Stimulated activated CD4-positive, alpha-beta T cell treated with anti-CD3 and anti-CD28 coated beads, TNF-alpha, amount 100 ng/mL, for 1 hour (primary cell): ENCODE data around the gene LIMCH1.
"Not testable (repeated sequence)": the region's sequence is repeated elsewhere in the genome, so short reads cannot be mapped to it uniquely, and the experiment has no call there.

ENCODE experiments used
- DNase-seq, 3 donors: peaks; one replicate each; pipeline ENCODE4 v3.0.0-alpha.2; 2020; ENCODE audit warnings: low read depth in 3 of 3, low spot score in 1 of 3

The LIMCH1 gene

DNA sequence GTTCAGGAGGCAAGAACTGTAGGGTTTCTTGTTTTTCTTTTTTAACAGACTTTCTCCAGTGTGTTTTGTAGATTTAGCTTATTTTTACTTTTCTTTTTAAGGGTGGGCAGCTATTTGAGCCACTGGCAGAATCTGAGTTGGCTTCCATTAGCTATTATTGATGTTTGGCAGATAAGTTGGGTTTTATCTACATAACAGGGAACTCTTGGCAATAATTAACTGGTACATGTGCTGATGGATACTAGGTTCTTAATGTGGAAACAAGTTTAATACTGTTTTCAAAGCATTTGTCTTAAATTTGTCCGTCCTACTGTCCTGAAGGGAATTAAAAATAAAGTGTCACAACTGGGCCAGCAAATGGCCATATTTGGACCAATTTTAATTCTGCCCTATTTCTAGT is 130.1 kb downstream of the LIMCH1 start:
- DNase-seq = no peak

DNA sequence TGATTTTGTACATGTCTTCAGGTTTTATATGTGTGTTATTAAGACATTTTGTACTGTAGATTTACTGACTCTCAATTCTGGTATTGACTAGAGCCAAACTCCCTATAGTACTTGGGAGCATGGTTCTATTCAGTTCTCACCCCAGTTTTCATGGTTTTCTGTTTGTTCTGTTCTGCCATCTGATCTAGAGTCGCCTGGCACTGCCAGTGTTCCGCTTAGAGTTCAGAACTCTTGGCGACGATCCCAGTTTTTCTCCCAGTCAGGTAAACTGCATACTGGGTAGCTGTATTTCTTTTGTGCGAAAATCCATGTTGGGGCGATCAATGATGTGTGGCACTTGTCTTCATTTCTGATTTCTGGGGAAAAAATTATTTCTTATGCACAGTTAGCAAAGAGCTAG is 132.6 kb downstream of the LIMCH1 start:
- no peak for DNase-seq

DNA sequence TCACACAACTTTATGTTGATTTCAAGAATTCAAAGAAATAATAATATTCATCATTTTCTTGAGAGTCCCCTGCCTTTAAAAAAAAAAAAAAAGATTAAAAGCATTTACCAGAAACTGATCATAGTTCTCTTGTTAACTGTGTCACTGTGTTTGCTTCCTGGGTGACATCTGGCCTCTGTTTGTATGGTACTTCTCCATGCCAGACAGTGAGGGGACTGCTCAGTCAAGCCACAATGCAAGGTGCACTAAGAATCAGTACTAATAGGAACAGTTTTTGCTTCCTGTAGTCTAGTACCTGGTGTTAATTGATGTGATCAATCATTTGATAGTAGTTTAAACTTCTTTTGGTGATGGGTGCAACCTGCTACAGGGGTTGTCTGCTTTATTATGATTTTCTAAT is 133.0 kb downstream of the LIMCH1 start:
- DNase-seq = no peak

DNA sequence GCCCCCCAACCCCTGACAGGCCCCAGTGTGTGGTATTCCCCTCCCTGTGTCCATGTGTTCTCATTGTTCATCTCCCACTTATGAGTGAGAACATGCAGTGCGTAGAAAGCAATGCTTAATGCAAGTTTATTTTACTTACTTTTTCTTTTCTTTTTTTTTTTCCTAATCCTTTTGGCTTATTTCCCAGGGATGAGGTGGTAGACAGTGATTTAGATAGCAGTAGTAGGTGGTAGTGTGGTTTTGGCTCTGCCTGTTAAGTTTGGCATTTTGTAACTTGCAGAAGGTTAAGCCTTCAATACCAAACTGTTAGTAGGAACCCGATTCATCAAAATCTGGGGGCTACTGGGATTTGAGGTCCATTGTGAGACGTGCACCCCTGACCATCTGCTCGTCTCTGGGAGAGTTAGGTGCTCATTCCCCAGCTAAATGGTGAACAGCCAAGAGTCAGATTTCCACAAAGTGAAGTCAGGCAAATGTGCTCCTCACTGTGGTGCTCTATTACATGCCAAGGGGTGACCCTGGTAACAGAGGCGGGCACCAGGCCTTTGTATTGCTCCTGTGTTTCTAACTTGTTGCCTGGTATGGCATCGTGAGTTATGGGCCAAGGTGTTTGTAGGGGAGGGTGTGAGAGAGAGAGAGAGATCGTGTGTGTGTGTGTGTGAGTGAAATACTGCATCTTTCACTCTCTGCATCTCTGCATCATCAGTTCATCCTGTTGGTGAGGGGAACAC is 140.3 kb downstream of the LIMCH1 start:
- no peak for DNase-seq

DNA sequence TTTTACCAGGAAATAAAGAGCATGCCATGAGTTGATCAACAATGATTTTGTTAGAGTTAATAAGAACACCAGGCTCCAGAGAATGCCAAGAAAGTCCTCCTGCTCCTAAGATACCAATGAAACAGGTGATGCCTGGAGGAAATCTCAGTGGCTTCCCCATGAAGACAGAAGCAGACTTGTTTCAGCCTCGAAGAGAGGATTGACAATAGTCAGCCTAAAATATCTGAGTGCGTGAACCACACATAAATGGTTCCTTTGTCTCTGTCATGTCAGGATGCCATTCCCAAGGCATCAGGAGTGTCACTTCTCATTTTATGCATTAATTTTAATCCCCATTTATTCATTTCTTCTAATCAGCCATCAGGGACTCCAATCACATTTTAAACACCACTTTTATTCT is 141.0 kb downstream of the LIMCH1 start:
- no peak for DNase-seq

DNA sequence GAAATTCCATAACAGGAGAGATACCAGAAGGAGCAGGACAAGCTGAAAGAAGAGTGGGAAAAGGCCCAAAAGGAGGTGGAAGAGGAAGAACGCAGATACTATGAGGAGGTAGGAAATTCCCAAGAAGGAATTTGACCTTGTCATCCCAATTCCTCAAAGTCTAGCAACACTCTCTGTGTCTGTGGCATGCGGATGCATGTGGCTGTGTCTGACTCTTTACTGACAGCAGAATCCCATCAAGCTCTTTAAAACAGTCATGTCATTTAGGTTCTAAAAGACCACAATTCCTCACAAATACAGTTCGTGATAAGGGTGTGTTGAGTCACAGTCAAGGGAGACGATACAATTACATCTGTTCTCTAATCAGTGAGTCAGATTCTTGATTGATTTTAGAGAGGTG is 142.0 kb downstream of the LIMCH1 start:
- no peak for DNase-seq

DNA sequence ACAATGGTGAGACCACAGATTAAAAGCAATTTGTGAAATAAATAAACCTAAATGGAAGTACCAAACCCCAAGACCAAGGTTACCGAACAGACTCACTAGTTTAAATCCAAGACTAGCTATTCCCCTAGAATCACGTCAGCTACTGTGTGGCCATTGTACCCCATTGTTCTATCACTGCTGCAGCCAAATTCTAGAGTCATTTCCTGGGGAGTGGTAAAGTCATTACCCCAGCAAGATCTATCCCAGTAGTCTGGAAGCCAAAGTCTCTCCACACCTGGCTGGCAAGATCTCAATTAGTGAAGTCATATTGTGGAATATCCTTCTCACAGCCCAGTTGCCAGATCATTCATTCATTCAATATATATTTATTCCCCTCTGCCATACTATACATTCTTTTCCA is 143.1 kb downstream of the LIMCH1 start:
- DNase-seq = no peak

DNA sequence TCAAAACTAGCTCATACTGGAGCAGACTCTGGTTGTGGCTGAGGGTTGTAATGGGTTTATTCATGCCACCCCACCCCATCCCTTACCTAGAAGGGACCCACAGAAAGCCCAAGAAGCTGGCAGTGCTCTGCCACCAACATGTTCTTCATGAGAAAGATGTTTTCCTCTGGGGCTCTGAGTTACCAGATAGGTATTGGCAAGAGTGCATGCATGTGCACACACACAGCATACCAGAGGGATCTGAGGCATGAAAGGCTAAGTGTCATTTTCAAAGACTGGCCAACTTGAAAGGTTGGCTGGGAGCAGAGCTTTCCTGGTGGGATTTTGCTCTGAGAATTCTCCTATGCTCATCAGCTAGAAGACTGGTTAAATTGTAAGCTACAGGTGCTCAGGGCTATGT is 145.4 kb downstream of the LIMCH1 start:
- DNase-seq = no peak

DNA sequence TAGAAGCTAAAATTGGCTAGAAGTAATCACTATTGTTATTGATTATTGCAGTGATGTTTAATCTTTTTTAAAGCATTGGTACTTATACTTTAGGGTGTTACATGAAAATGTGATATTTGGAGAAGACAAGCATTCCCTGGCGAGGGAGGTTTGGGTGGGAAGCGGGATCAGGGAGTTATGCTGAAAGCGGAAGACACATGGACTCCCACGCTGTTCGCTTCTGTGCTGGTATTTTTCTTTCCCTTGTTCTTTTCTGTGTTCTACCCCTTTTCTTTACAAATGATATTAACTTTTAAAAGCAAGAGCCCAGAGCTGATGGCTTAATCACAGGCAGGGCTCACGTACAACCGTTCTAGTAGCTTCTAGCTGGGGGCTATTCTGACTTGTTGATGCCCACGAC is 148.9 kb downstream of the LIMCH1 start:
- DNase-seq = no peak

DNA sequence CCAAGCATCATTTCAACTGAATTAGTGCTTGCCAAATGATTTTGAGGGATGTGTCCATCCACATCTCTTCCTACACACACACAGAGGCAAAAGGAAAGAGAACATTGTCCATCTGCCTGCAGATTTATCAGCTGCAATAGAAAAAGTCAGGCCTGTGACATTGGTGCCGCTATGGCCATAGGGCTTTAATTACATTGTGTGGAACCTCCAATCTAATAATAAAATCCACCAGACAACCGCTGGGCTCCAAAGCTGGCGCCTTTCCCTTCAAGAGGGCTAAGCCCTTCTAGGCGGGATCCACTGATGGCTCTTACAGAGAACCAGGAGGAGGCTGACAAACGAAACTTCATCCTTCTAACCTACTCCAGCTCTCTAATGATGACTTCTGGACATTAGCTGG is 150.0 kb downstream of the LIMCH1 start:
- no peak for DNase-seq

DNA sequence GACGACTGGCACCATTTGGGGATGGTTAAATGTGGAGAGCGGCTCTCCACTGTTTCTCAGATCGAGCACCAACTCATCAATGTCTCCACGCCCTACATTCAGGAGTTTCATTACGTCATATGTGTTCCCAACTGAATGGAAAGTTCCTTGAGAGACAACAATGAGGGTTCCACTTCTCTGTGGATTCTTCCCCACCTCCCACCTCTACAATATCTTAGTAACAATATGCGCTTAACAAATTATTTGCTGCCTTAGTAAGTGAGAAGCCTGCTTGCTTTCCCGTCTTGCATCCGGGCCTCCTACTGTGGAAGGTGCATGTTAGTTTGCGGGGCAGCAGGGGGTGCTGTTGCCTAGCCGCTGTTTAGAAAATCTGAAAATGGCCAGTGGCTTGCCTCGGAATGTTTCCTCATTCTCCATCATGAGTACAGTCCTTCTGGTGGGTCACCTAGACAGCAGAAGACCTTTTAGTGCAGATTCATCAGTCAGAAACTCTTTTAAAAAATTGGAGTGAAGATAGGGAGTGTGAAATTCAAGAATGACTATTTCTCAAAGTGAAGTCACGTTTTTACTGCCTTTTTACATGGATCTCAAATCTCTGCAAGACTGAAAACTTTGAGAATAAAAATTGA is 154.9 kb downstream of the LIMCH1 start:
- peak in 1 of 3 donors; percentile 1 for DNase-seq

DNA sequence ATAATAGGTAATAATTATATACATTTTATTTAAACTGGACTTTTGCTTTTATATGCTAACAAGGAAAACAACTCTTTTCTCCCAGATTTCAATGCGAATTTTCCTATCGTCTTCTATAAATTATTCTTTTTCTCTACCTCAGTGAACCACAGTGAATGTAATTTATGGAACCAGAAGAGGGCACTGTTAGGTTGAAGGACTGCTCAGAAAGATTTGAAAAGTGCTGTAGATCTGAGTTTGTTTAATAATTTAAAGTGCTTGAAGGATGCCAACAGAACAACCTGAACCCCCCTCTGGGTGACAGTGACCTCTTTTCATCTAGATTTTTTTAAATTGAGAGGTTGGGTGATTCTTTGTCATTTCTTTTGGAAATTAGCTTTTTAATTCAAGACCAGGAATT is 155.7 kb downstream of the LIMCH1 start:
- DNase-seq = no peak

DNA sequence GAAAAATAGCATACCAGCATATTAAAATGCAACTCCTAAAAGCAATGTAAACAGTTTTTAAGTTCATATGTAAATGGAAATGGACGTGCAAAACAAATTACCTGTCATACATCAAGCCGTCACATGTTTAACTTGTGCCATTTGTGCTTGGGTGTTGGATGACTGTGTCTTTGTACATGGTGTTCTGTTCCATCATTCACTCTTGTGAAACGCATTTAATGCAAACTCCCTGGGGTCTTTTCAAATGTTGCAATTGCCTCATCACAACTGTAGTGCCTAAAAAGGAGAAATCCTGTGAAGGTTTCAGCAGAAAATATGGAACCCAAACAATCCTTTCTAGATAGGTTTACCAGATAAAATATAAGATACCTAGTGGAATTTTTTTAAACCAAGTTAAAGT is 158.2 kb downstream of the LIMCH1 start:
- DNase-seq = no peak

DNA sequence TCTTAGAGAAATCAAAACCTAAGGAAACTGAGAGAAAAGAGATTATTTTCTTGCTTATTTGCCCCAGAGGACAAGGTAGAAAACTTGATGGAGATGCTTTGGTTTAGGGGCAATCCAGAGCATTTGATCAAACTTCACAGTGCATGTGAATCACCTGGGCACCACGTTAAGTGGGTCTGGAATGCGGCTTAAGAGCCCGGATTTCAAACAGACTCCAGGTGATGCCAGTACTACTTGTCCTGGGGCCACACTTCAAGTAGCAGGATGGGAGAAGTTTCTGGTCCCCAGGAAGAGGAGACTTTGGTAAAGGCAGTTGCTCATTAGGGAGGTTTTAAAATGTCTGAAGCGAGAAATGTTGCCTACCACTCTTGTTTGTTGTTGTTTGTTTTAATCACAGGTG is 158.8 kb downstream of the LIMCH1 start:
- DNase-seq = no peak

DNA sequence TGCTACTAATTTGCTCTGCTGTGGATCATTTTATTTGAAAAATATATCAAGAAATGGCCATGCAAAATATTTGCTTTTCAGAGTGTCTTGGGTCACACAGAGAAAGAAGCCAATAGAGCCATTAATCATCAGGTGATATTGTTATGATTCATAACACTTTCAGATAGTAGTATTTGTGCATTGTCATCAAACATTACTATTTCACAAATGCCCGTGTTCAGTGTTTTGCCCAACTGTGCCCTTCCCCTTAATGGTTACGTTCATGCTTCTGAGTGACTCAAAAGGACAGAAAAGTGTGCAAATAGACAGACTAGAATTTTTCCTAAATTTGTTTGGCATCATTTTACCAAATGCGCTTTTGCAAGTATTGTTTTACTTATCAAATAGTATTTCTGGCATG is 164.0 kb downstream of the LIMCH1 start:
- DNase-seq = no peak

DNA sequence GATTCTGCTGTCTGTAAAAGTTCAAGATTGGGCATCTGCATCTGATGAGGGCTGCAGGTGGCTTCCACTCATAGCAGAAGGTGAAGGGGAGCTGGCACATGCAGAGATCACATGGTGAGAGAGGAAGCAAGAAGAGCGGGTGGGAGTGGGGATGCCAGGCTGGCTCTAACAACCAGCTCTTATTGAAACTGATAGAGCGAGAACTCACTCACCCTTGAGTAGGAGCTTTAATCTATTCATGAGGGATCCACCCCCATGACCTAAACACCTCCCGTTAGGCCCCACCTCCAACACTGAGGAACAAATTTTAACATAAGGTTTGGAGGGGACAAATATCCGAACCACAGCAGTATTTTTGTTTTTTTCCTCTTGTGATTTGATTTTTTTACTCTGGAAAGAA is 164.8 kb downstream of the LIMCH1 start:
- DNase-seq = no peak

DNA sequence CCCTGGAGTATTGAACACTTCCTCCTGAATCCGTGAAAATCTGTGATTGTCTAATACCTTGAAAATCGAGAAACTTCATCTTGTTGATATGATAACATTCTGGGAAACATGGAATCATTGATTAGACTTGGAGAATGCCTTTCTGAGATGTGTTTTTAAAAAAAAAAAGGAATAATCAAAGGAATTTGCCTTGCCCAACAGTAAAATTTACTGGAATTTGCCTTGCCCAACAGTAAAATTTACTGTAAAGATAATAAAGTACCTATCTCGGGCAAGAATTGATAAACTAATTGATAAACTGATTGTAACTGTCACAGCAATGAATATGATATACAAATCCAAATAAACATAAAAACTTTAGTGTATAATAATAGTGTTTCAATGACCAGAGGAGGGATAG is 165.8 kb downstream of the LIMCH1 start:
- DNase-seq = no peak

DNA sequence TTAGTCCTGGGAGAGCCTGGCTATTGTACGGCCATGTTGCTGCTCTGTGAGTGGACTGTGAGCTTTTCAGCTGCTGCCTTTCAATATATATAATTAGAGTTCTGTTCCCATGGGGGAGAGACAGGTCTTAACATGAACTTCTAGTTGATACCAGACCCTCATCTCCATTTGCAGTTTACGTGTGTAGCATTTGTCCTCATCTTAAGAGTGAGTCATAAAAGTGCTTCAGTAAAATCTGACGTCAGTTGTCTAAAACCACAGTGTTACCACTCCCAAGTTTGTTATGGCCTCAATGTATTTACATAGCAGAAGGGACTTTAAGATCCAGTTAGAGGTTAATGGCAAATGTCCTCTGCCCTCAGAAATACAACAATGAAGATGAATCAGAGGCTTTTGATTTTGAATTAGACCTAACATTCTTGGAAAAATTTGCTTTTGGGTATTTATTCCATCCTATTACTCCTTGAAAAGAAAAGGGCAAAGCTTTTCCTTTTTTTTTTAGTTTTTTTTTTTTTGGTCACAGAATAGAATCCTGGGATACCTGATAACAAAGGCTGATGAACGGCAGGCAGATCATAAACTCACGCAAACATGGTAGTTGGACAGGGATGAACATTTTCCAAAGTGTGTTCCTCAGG is 172.0 kb downstream of the LIMCH1 start:
- DNase-seq = no peak

DNA sequence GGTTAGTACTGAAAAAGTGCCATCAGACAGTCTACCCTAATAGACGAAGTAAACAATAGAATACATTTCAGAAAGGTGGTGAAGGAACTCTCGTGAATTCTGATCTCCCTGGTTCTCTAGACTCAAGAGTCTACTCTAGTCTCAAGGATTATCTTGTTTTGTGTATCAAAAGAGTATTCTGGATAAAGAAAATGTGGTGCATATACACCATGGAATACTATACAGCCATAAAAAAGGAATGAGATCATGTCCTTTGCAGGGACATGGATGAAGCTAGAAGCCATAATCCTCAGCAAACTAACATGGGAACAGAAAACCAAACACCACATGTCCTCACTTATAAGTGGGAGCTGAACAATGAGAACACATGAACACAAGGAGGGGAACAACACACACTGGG is 173.7 kb downstream of the LIMCH1 start:
- not testable (repeated sequence) for DNase-seq

DNA sequence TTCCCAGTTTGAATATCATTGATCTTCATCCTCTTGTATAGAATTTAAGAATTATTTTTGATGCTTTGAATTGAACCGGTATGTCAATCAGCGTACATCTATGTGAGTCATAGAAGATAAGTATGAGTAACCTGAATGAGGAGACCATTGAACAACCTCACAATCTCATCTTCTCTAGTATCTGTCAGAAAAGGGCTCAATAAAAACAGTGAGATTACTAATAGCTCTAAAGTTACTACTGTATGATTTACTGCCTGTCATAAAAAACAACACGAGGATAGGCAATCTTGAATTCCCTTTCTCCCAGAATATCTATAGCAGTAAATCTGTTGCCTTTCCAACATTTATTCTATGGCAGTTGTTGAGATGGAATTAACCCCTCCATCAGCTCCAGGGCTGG is 174.5 kb downstream of the LIMCH1 start:
- DNase-seq = no peak

DNA sequence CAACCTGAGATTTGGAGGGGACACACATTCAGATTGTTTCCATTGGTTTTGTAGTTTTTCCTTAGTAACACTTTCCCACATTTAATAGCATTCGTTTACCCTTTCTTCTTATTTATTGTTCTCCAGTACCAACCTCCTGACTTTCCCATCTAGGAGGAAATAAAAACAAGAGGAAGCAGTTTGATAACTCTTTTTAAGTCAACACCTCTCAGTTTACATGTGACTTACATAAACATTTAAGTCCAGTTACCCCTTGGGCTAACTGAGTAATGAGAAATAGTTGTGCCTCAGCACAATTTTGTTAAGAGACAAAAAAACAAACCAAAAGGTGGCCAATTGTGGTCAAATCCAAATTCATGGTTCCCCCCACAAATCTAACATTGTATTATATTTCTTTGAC is 175.8 kb downstream of the LIMCH1 start:
- DNase-seq = no peak

DNA sequence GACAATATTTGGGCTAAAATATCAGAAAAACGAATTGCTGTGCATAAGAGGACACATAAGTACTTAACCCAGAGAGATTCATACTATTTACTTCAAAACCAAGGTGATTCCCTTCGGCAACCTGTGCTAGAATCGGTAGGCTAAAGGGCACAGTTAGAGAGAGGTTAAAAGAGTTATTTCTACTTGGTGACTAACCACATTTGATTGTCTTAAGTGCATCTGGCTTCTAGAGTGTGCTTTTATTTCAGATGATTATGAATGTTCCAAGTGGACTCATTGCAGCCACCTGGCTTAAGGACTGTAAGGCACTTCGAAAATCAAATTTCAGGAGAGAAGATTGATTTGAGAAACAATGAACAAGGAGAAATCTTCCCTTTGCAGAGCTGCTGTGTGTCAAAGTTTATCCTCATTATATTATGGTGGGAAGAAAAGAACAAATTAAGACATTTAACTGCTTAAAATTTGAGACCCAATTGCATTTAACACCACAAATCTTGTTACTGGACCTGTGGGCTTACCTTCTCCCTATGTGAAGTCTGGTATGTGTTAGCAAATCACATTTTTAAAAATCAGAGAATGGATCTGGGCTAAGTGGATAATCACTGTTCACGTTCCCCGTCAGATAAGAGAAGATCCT is 176.5 kb downstream of the LIMCH1 start:
- DNase-seq = no peak
